ENCODE measurements around the gene LTBR.

DNA sequence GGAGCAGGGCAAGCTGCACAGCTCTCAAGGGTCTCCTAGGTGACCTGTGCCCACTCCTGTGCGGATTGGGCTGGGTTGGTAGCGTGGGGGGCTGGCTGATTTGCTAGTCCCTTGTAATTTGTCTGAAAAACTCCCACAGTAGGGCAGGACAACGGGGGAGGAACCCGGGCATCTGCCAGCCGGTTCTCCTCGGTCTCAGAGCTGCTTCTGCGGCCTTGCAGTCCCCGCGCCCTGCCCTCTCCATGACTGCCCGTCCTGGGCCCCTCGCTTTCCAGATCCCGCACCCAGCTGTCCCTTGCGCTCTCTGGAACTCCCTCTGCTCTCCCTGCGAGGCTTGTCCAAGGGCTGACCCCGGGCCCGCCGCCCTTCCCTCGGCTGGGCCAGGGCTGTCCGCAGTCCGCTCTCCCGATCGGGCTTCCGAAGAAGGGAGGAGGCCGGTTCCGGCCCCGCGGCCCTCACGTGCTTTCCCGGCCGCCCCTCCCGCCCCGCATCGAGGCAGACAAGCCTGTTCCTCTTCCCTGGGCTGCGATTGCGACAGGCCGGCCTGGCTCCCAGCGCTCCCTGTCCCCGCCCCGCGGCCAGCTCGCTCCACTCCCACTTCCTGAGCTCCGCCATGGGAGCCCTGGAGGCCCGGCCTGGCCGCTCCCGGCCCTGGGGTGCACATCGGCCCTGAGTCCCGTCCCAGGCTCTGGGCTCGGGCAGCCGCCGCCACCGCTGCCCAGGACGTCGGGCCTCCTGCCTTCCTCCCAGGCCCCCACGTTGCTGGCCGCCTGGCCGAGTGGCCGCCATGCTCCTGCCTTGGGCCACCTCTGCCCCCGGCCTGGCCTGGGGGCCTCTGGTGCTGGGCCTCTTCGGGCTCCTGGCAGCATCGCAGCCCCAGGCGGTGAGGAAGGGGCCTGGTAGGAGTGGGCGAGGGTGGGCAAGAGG, at the start of gene LTBR:
- TF ChIP-seq, protein P1, sequence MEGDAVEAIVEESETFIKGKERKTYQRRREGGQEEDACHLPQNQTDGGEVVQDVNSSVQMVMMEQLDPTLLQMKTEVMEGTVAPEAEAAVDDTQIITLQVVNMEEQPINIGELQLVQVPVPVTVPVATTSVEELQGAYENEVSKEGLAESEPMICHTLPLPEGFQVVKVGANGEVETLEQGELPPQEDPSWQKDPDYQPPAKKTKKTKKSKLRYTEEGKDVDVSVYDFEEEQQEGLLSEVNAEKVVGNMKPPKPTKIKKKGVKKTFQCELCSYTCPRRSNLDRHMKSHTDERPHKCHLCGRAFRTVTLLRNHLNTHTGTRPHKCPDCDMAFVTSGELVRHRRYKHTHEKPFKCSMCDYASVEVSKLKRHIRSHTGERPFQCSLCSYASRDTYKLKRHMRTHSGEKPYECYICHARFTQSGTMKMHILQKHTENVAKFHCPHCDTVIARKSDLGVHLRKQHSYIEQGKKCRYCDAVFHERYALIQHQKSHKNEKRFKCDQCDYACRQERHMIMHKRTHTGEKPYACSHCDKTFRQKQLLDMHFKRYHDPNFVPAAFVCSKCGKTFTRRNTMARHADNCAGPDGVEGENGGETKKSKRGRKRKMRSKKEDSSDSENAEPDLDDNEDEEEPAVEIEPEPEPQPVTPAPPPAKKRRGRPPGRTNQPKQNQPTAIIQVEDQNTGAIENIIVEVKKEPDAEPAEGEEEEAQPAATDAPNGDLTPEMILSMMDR (IDR thresholded peaks at IDR 0.05), result peak in 3 of 4 experiments; percentile 7 to 34 (median 32)
- TF ChIP-seq POLR2AphosphoS5 (IDR thresholded peaks at IDR 0.05), result peak; percentile 95

All from prostate gland (tissue), 2 donors.